GM19240 (cell line): ENCODE measurements around the gene SHBG.
A peak's percentile ranks its signal among the peaks of the same experiment; 100 is the strongest.

ENCODE experiments used
- DNase-seq: peaks from one replicate; pipeline ENCODE4 v3.0.0; 2011; ENCODE audit warnings: low spot score; ENCODE audit not compliant: insufficient read length

Gene SHBG

GRCh38 chr17:7646457-7646856 is 16.5 kb downstream of the SHBG start:
- DNase-seq: no peak

- DNase-seq: no peak
Observed at GRCh38 chr17:7647018-7647417, 17.1 kb downstream of the SHBG start.

- DNase-seq: peak; percentile 41
Observed at GRCh38 chr17:7650509-7651096, 20.7 kb downstream of the SHBG start, which contains the start of gene ATP1B2. ATP1B2 (plus strand) TSS chr17:7650926; CDS start chr17:7651519, 593 bp downstream.

- no peak for DNase-seq
Observed at GRCh38 chr17:7651097-7651664, 21.2 kb downstream of the SHBG start.

- no peak for DNase-seq
Observed at GRCh38 chr17:7651665-7652387, 21.9 kb downstream of the SHBG start.

- DNase-seq: no peak
Observed at GRCh38 chr17:7652388-7653356, 22.7 kb downstream of the SHBG start.

- DNase-seq: no peak
Observed at GRCh38 chr17:7654832-7655540, 25.1 kb downstream of the SHBG start.

GRCh38 chr17:7655541-7655840 is 25.6 kb downstream of the SHBG start:
- DNase-seq: no peak

- DNase-seq: no peak
Observed at GRCh38 chr17:7656958-7657609, 27.1 kb downstream of the SHBG start.

- no peak for DNase-seq
Observed at GRCh38 chr17:7667656-7668406, 37.9 kb downstream of the SHBG start.

GRCh38 chr17:7668482-7668881 is 38.5 kb downstream of the SHBG start:
- no peak for DNase-seq

- DNase-seq: no peak
Observed at GRCh38 chr17:7673239-7673638, 43.3 kb downstream of the SHBG start.

- DNase-seq: no peak
Observed at GRCh38 chr17:7674934-7675333, 45.0 kb downstream of the SHBG start.

GRCh38 chr17:7676533-7676932 is 46.6 kb downstream of the SHBG start:
- no peak for DNase-seq

- no peak for DNase-seq
Observed at GRCh38 chr17:7677388-7678067, 47.6 kb downstream of the SHBG start.
